CD4-positive, alpha-beta T cell treated with Interleukin-6 for 4 hours (primary cell): ENCODE measurements around the gene SAP30BP.

Source experiments
- DNase-seq: peaks from one replicate; pipeline ENCODE4 v3.0.0-alpha.2; 2020; ENCODE audit warnings: mixed read lengths

SAP30BP gene

DNA sequence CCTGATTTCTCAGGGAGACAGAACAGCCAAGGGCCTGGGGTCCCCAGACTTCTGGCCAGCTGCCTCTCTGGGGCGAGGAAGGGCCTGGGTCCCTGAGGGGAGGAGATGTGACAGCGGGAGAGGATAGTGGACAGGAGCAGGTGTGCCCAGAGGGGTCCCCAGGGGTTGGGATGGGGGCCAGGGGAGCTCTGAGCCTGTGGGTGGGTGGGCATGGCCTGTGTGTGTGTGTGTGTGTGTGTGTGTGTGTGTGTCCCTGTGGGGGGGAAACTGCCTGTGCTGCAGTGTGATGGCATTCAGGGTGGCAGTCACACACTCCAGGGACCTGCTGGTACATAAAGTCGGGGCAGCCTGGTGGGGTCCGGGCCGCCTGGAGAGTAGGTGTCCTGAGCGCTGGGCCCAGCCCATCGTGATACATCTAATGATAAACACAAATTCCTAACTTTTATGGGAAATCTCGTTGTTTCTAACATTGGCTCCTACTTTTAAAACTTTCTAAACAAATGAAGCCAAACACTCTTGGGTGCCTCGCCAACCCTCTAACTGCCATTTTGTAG lies 55.5 kb downstream of the SAP30BP start:
- no peak for DNase-seq

DNA sequence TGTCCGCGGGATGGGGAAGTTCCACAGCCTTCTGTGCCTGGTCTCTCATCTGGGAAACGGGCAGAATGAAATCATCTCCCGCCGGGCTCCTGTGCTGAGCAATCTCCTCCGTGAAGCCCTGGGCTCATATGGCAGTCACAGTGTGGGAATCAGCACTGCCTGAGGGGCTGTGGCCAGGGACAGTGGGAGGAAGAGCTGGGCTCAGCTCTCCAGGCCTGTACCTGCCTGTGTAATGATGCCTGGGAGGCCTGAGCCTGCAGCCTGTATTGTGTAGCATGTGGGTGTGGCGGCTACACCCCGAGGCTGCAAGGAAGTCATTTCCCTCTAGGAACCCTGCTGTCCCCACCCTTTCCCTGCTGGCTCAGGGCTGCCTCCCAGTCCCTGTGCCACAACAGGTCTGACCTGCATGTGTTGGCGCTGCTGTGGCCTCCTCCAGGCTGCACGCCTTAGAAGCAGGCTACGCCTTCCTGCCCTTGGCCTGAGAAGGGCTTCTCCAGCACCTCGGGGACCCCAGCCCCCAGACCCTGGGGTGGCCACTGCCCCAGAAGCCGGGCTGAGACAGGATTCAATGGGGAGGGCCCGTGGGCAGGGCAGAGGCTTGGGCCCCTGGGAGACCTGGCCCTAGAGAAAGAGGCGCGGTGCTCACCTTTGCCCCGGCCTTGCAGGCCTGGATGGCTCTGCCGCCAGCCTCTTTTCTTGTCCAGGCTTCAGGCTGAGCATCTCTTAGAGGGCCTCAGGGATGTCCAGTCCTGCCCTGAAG lies 56.2 kb downstream of the SAP30BP start:
- DNase-seq: no peak

DNA sequence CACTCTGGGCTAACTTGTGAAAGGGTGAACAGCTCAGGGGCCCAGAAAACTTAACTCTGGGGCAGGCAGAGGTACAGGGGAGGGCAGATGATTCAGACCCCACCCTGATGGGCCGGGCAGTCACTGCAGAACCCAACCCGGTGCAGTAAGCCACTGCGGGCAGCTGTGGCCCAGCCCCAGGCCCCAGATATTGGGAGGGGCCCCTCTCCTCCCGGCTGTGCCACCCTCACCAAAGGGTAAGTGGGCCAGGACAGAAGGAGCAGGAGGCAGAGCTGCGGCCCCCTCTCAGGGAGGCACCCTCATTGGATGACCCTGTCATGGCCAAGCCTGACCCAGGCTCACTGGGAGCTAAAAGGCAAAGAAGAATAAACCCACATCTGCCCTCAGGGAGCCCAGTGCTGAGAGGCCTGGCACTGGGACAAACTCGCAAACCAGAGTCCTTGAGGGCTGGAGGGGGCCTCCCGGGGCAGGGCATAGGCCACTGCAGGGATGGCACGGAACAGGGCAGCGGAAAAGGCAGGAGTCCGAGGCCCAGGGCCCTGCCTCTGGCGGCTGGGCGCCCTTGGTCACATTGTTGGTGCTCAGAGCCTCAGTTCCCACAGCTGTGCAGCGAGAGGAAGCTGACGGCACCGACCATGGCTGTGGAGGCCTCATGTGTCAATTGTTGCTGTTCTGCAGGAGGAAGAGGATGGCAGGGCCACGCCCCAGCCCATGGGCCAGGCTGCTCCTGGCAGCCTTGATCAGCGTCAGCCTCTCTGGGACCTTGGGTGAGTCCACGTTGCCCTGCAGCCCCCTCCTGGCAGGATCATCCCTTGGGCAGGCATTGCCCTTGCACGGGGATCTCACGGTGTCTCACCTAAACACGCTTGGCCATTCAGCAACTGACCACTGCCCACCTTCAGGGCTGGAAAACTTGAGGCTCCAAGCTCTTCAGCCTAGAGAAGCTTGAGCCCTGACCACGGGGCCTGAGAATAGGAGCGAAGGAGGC lies 57.2 kb downstream of the SAP30BP start:
- no peak for DNase-seq

- no peak for DNase-seq
Measured at GRCh38 chr17:75725504-75725903, 58.4 kb downstream of the SAP30BP start.

DNA sequence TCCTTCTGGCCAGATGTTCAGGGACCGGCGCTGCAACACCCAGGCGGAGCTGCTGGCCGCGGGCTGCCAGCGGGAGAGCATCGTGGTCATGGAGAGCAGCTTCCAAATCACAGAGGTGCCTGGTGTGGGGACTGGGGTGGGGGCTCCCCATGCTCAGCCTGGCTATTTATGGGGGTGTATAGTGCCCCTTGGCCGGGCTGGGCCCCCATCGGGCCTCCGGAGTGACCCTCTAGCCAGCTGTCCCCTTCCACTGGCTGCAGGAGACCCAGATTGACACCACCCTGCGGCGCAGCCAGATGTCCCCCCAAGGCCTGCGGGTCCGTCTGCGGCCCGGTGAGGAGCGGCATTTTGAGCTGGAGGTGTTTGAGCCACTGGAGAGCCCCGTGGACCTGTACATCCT lies 60.3 kb downstream of the SAP30BP start:
- no peak for DNase-seq

DNA sequence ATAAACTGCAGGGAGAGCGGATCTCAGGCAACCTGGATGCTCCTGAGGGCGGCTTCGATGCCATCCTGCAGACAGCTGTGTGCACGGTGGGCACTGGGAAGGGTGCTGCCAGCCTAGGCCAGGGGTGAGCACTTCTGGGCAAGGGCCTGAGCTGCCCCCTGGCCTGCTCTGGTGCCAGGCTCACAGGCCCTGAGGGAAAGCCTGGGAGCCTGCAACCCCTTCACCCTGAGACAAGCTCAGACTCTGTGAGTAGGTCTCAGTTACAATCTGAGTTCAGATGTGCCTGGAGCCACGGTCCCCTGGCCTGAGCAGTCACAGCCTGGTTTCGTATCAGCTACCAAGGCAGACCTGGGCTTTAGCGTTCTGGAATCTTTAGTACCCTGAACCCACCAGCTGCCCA lies 62.2 kb downstream of the SAP30BP start:
- DNase-seq: no peak

GRCh38 chr17:75730065-75730464 lies 62.9 kb downstream of the SAP30BP start:
- no peak for DNase-seq

- DNase-seq: no peak
Measured at GRCh38 chr17:75731086-75731715, 64.1 kb downstream of the SAP30BP start.

- DNase-seq: no peak
Measured at GRCh38 chr17:75731716-75732498, 64.8 kb downstream of the SAP30BP start.

GRCh38 chr17:75733471-75733870 lies 66.3 kb downstream of the SAP30BP start:
- no peak for DNase-seq

DNA sequence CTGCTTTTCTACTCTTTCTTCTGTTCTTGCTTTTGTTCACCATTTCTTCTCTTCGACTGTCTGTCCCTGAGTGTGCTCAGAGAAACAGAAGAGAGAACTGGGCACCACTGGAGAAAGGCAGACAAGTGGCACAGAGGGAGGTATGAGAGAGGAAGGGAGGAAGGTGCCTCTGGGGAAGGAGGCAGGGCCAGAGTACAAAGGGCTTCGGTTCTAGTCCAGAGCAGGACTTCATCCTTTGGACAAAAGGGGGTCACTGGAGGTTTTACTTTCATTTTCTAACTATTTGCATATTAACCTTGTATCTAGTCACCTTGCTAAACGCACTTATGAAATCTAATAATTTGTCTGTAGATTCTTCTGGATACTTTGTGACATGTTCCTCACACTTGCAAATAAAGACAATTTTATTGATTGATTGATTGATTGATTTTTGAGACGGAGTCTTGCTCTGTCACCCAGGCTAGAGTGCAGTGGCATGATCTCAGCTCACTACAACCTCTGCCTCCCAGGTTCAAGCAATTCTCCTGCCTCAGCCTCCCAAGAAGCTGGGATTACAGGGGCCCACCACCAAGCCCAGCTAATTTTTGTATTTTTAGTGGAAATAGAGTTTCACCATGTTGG lies 67.6 kb downstream of the SAP30BP start:
- no peak for DNase-seq

DNA sequence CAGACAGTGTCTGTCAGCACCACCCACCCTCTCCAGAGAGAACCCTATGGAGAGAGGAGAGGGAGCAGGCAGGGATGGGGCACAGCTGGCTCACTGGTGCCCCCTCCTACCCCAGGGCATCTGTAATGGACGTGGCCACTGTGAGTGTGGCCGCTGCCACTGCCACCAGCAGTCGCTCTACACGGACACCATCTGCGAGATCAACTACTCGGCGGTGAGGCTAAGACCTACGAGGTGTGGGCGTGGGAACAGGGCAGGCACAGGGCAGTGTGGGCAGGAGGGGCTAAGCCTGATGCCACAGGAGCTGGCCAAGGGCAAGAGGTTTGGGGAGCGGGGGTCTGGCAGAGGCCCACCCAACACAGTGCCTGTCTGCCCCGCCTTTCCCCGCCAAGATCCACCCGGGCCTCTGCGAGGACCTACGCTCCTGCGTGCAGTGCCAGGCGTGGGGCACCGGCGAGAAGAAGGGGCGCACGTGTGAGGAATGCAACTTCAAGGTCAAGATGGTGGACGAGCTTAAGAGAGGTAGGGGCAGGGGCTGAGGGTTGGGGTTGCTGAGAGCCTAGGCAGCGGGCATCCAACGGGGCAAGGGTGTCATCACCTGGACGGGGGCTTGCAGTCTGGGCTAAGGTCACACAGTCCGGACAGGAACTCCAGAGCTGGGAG lies 69.2 kb downstream of the SAP30BP start:
- DNase-seq: no peak

DNA sequence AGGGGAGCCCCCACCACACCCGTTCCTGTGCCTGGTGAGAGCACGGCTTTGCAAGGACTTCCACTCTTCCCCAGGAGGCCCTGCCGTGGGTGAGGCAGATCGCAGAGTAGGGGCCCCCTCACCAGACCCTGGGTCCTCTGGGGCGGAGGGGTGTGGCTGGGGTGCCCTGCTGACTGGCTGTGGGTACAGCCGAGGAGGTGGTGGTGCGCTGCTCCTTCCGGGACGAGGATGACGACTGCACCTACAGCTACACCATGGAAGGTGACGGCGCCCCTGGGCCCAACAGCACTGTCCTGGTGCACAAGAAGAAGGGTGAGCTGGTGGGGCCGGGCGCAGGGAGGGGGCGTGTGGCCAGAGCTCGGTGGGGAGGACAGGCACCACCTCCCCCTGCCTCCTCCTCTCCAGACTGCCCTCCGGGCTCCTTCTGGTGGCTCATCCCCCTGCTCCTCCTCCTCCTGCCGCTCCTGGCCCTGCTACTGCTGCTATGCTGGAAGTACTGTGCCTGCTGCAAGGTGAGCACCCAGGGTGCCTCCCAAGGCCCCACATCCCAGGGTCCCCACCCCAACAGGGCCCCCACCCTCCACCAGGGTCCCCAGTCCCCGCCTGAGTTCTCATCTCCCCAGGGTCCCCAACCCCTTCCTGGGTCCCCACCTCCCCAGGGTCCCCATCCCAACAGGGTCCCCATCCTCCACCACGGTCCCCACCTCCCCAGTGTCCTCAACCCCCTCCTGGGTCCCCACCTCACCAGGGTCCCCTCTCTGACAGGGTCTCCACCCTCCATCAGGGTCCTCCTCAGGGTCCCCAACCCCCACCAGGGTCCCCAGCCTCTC lies 70.2 kb downstream of the SAP30BP start:
- no peak for DNase-seq

- DNase-seq: no peak
Measured at GRCh38 chr17:75738218-75738802, 71.2 kb downstream of the SAP30BP start.

GRCh38 chr17:75739174-75739573 lies 72.0 kb downstream of the SAP30BP start:
- no peak for DNase-seq

DNA sequence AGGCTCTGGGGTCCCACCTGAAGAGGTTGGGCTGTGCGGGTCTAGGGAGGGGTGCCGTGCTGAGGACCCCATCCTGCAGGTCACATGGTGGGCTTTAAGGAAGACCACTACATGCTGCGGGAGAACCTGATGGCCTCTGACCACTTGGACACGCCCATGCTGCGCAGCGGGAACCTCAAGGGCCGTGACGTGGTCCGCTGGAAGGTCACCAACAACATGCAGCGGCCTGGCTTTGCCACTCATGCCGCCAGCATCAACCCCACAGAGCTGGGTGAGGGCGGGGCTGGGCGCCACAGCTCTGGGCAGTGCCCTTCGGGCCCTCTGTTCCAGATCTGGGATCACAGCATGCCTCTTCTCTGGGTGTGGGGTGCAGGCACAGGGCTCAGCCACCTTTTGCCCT lies 72.7 kb downstream of the SAP30BP start:
- no peak for DNase-seq

GRCh38 chr17:75740215-75740614 lies 73.1 kb downstream of the SAP30BP start:
- no peak for DNase-seq

DNA sequence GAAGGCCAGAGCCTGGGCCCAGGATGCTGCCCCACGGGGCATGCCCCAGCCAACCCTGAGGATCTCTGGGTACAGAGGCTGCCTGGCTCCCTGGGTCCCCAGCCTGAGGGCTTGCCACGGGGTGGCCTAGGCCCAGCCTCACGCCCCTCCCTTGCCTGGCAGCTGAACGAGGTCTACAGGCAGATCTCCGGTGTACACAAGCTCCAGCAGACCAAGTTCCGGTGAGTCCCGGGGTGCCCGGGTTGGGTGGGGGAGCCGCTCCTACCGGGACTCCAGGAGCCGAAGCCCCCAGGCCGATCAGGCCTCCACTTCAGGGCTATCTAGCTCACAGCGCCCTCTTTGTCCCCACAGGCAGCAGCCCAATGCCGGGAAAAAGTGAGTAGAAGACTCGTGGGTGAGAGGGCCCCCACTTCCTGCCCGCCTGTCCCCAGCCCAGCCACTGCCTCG lies 73.5 kb downstream of the SAP30BP start:
- DNase-seq: no peak

DNA sequence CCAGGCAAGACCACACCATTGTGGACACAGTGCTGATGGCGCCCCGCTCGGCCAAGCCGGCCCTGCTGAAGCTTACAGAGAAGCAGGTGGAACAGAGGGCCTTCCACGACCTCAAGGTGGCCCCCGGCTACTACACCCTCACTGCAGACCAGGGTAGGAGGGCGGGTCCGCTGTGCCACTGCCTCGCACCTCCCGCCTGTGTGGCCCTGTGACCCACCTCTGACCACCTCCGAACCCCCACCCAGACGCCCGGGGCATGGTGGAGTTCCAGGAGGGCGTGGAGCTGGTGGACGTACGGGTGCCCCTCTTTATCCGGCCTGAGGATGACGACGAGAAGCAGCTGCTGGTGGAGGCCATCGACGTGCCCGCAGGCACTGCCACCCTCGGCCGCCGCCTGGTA lies 75.2 kb downstream of the SAP30BP start:
- no peak for DNase-seq
